Measurements from ENCODE around the gene KNSTRN.

KNSTRN gene

GRCh38 chr15:40345867-40346578 lies 36.5 kb upstream of the KNSTRN start:
- no peak for DNase-seq

- DNase-seq = no peak
Observed at GRCh38 chr15:40346579-40347558, 35.7 kb upstream of the KNSTRN start.

GRCh38 chr15:40347559-40348473 lies 34.7 kb upstream of the KNSTRN start:
- no peak for DNase-seq

GRCh38 chr15:40348474-40348870 lies 34.0 kb upstream of the KNSTRN start:
- DNase-seq = no peak

GRCh38 chr15:40349163-40349562 lies 33.4 kb upstream of the KNSTRN start:
- no peak for DNase-seq

GRCh38 chr15:40352281-40352901 lies 30.1 kb upstream of the KNSTRN start:
- no peak for DNase-seq

- no peak for DNase-seq
Observed at GRCh38 chr15:40353697-40354096, 28.8 kb upstream of the KNSTRN start.

GRCh38 chr15:40354408-40355171 lies 27.9 kb upstream of the KNSTRN start:
- no peak for DNase-seq

- DNase-seq = no peak
Observed at GRCh38 chr15:40355976-40356585, 26.4 kb upstream of the KNSTRN start.

GRCh38 chr15:40357246-40357645 lies 25.3 kb upstream of the KNSTRN start:
- DNase-seq = no peak

GRCh38 chr15:40357723-40358470 lies 24.6 kb upstream of the KNSTRN start, which contains the start of gene DISP2:
TSS of gene DISP2 (plus strand) at chr15:40358219. CDS start at chr15:40358322, 103 bp downstream.
- peak; percentile 34 for DNase-seq

- DNase-seq = no peak
Observed at GRCh38 chr15:40358471-40359353, 23.8 kb upstream of the KNSTRN start.

GRCh38 chr15:40360015-40360414 lies 22.5 kb upstream of the KNSTRN start:
- no peak for DNase-seq

- no peak for DNase-seq
Observed at GRCh38 chr15:40361640-40362039, 20.9 kb upstream of the KNSTRN start.

GRCh38 chr15:40363611-40364010 lies 18.9 kb upstream of the KNSTRN start:
- no peak for DNase-seq

- no peak for DNase-seq
Observed at GRCh38 chr15:40364251-40364650, 18.3 kb upstream of the KNSTRN start.

GRCh38 chr15:40365016-40365415 lies 17.5 kb upstream of the KNSTRN start:
- DNase-seq = no peak

- DNase-seq = no peak
Observed at GRCh38 chr15:40365624-40366456, 16.7 kb upstream of the KNSTRN start.
